K562 (cell line): ENCODE measurements around the gene CELSR1. TPM values are rescaled to one million over a fixed set of nuclear protein-coding genes. Genes with fewer than 3 reads are reported as not detected.

ENCODE experiments used
- MAFG ChIP-seq: fragments of 450-650 bp; conservative IDR thresholded peaks from 2 replicates; pipeline ENCODE4 v1.6.1; 2016; ENCODE audit warnings: missing genetic modification characterization, missing compliant biosample characterization
- RBM25 ChIP-seq: fragments of 200-400 bp; formaldehyde crosslinking; IDR thresholded peaks from 2 replicates; pipeline ENCODE4 v1.6.1; 2018; ENCODE audit warnings: low read length, low read depth, moderate library complexity; ENCODE audit not compliant: severe bottlenecking
- ZNF551 ChIP-seq: fragments of 250-450 bp; sonication (Bioruptor Pico); IDR thresholded peaks from 2 replicates; pipeline ENCODE4 v1.5.0; 2021; ENCODE audit warnings: mild to moderate bottlenecking, moderate library complexity
- polyA plus RNA-seq, 8 experiments: library from polyadenylated mRNA; depleted of rRNA in 4 of 8; stranded (reverse) in 5 of 8; unstranded in 3 of 8; fragments of >200 nt; fragmentation: Nextera tagmentation in 2 of 8; fragmentation: Illumina TruSeq in 1 of 8; extraction: Ambion mirVana in 2 of 8; extraction: Trizol in 1 of 8; gene quantifications; 2 replicates each; pipeline versions ENCODE4 v1.2.1 to v1.2.3, GENCODE V29; 2011 to 2014; ENCODE audit warnings: inconsistent platforms in 1 of 8, missing spikeins in 1 of 8
- total RNA-seq, 7 experiments: library from RNA; depleted of rRNA in 6 of 7; stranded (reverse); fragments of >200 nt in 6 of 7; fragmentation: Illumina TruSeq in 2 of 7; extraction: Trizol in 2 of 7; gene quantifications; 2 replicates each; pipeline versions ENCODE4 v1.2.1 to v1.2.3, GENCODE V29; 2011 to 2021; ENCODE audit warnings: low replicate concordance in 1 of 7
- TF ChIP-seq, protein P1 (sequence below): fragments of 250-450 bp; sonication (Bioruptor Pico); IDR thresholded peaks from 2 replicates; pipeline ENCODE4 v1.5.0; 2021; ENCODE audit warnings: mild to moderate bottlenecking, moderate library complexity
- TF ChIP-seq, protein P2 (sequence below): sonication (generic); formaldehyde crosslinking; IDR thresholded peaks from 2 replicates; pipeline ENCODE4 v1.8.1; 2023; ENCODE audit warnings: mild to moderate bottlenecking, missing genetic modification reagents

The CELSR1 gene
- total and polyA plus RNA-seq, 9 of the 15 experiments (the other 6 are each of a cell fraction or from before 2014, with no cell fraction given) = under 0.01 to 0.09 TPM; not detected in 7

DNA sequence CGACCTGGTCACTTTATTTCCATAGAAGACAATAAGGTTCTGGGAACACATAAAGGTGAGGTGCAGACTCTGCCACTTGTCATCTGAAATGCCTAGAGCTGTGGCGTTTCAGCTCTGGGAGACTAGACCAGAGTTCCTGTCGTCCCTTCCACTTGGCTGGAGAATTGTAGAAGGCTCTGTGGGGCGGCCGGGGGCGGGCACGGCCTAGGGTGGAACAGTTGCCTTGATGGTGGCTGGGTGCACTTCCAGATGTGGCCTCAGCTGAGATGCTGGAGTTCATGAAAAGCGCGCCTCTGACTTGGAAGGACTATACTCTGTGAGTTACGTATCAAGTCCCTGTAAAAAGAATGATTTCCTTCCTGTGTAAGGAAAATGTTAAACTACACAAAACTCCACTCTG, 185.1 kb downstream of the CELSR1 start (continued):
- TF ChIP-seq, protein P1, sequence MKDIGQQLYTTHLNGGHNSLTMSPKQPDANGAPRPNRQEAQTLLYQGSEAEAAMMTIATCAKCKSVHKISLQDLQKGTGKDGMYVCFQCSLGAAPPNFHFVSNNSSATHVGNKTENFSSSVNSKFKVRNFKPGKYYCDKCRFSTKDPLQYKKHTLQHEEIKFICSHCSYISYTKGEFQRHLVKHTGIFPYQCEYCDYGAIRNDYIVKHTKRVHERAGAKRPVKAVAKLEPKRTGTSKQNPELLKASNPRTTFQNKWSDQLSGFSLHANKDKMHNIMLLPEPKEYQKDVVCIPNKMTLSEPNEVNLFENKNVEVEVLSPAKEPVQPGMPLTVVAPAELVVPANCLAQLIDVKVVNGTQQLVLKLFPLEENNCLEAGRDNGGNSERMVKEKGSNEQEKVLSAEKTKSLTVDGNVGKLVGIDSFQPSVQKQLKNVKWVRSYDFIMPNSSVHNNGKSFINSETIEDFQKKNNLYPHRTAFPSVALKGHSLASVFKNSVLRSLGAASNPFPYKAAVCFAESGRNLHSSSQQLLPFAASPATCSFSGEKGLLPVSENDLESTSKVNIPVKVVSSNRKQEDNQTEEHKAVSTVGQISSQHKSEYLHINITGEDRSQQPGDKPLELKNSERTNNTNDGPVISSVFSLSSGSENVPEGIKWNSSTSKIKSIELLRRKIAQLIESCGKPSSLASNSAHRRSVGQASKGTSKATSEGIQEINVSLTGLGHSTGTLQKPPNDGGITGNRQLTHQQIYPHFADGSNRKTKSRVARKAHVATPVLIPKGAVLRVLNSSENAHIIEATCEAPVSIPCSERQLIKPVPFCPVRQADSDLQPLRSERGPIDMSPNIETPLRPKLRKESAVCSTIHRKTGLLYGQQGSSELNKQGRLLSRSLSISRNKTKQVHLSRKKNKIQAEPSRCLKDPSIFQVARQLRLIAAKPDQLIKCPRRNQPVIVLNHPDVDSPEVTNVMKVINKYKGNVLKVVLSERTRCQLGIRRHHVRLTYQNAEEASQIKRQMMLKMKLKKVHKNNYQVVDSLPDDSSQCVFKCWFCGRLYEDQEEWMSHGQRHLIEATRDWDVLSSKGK (CRISPR knock-in tag) = no peak
- TF ChIP-seq, protein P2, sequence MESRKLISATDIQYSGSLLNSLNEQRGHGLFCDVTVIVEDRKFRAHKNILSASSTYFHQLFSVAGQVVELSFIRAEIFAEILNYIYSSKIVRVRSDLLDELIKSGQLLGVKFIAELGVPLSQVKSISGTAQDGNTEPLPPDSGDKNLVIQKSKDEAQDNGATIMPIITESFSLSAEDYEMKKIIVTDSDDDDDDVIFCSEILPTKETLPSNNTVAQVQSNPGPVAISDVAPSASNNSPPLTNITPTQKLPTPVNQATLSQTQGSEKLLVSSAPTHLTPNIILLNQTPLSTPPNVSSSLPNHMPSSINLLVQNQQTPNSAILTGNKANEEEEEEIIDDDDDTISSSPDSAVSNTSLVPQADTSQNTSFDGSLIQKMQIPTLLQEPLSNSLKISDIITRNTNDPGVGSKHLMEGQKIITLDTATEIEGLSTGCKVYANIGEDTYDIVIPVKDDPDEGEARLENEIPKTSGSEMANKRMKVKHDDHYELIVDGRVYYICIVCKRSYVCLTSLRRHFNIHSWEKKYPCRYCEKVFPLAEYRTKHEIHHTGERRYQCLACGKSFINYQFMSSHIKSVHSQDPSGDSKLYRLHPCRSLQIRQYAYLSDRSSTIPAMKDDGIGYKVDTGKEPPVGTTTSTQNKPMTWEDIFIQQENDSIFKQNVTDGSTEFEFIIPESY (CRISPR knock-in tag) = no peak
- TF ChIP-seq ZNF551 (CRISPR knock-in tag) = no peak
- no peak for TF ChIP-seq MAFG (tag)
- no peak for TF ChIP-seq RBM25
